CMK (cell line): ENCODE data around the gene SUPT3H.
A peak's percentile ranks its signal among the peaks of the same experiment; 100 is the strongest.
"Not testable (repeated sequence)": the region's sequence is repeated elsewhere in the genome, so short reads cannot be mapped to it uniquely, and the experiment has no call there.

ENCODE experiments used
- DNase-seq: peaks from one replicate; pipeline ENCODE4 v3.0.0-alpha.2; 2010; ENCODE audit warnings: low read depth

Gene SUPT3H

DNA sequence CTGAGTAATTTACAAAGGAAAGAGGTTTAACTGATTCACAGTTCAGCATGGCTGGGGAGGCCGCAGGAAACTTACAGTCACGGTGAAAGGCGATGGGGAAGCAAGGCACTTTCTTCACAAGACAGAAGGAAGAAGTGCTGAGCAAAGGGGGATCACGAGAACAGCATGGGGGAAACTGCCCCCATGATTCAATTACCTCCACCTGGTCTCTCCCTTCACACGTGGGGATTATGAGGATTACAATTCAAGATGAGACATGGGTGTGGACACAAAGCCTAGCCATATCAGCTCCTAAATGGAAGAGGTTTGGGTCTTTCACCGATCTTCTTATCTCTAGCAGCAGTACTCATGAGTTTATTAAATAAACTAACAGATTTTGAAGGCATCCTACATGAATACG is 202.5 kb downstream of the SUPT3H start:
- DNase-seq, result no peak

DNA sequence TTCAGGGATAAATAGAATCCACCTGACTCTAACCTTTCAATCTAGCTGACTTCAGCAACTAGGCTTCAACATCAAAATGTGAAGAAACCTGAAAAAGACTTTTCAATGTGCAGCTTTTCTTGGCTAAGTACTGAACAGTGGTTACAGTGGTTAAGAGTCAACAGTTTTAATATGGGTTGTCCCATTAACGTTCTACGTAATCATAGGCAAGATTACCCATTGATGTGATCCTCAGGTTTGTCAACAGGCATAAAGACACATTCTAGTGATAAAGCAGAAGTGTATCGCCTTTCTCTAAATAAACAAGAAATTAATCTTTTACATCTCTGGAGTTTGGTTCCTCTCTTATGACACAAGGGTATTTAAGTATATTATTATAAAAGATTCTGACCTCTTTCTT is 203.7 kb downstream of the SUPT3H start:
- DNase-seq, result no peak

DNA sequence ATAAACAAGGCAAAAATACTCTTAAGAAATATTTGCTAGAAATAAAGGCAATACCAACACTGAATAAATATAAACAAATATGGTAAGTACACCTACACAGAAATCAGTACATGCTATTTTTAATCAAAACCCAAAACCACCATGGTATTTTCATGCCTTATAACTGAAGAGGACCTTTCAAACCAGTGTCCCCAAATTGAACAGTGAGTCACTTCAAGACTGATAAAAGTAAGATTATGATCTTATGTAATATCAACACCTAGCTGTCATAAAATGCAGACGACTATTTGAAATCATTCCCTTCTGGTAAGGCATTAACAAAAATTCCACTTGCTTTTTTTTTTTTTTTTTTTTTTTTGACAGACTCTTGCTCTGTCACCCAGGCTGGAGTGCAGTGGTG is 206.4 kb downstream of the SUPT3H start:
- DNase-seq, result no peak

DNA sequence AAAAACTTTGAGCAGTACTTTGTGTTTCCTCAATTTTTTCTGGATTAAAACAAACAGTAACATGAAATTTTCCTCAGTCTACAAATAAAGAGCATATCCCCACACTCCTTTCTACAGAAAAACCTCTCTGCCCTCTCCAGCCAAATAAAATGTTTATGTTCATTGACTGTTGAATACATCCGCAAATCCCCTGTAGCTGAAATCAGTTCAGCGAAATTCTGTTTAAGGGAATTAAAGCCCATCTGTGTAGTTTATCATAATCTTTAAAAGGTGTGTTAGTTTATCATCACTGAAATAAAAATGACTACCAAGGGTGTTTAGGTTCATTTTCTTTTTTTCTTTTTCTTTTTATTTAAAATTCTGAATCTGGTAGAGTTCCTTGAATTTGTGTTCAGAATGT is 207.4 kb downstream of the SUPT3H start:
- no peak for DNase-seq

DNA sequence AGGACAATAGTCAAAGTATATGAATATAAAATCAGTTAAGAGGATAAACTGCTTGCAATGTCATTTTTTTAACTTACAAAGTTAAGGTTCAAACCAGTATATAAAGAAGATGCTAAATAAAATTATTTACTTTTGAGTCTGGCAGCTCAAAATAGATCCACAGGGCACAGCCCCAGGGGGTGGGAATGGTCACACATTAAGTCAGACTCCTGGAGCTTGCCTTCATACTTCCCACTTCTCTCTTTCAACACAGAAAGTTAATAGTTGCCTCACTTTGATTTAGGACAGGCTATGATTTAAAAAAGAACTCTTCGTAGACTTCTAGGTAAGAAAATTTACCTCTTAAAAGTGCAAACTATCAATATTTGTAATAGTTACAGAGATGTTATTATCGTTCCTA is 207.9 kb downstream of the SUPT3H start:
- DNase-seq, result no peak

DNA sequence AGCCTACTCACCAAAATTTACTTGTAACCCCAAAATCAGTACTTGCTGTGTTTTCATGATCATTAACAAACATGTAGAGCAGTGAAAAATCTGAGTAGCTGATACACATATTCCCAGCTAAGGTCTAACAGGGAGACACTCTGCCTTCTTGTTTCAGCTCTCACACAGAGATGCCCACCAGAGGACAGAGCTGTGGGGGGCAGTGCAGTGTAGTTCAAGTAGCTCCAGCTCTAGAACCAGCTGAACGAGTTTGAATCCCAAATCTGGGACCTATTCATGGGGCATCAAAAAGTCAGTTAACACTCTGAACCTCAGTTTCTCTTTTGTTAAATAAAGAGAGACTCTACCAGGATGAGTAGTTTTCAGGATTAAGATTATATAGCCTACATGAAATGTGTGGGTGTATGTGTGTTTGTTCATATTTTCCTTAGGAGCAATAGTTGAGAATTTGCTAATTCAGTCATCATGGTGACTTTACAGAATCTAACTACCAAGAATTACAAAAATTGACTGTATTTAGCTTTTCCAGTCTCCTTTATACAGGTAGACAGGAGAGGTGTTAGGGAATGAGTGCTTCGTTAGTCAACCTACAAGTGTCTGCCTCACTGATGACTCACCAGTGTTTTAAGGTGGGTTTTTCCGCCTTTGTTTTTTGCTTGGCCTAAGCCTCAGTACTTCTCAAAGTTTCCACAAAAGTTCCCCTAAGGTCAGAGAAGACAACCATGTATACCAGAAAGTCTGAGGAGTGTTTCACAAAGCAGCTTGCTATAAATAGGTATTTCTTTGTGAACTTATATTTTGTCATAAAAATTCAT is 213.6 kb downstream of the SUPT3H start:
- DNase-seq, result no peak

DNA sequence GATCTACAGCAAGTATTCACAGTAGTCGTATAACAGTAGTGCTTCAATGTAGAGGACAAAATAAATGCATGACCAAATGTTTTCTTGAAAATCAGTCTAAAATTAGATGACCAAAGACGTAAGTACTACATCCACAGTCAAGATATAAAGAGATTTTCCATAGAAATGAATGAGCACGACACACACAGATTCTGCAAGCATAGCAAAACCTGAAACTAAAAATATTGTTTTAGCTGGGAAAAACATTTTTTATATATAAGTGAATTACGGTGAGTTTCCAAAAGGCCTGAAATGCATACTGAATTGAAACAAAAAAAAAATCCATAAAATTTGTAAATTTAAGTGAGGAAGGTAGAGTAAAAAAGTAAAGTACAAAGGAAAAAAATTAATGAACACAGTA is 217.4 kb downstream of the SUPT3H start:
- DNase-seq, result no peak

DNA sequence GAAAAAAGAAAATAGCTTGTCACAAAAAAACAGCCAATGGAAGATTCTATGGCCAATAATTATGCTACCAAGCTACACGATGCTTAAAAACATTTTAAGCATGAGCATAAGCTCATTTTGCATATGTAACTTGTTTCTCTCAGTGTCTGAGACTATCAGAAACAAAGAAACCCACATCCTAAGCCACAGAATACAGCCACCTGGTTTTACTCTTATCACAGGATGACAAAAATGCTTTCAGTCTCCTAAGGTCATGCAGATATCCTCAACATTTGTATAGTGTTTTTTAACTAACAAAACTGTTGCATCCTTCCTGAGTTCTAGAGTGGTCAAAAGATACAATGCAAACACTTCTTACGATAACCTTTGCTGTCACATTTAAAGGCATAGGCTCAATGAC is 221.7 kb downstream of the SUPT3H start:
- DNase-seq, result peak; percentile 20

DNA sequence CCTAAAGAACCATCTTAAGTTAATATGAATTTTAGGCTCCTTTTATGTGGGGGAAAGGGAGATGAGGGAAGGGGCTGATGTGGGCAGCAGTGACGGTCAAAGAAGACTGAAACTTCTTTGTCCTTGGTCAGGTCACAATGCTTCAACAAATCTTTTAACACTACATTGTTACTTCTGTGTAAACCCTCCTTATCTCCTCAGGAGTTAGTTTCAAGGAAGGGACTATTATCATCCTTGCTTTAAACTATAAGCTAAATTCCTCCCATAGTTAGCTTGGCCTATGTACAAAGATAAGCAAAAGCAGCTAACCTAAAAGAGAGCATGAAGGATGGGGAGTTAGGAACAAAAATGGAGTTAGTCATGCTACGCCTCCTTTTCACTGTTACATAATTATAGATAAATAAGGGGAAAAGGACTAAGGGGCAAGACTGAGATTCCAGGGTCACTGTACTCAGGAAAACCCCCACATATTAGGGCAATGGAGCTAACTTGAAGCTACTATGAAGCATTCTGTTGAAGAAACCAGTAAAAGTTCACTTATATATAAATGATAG is 222.3 kb downstream of the SUPT3H start:
- DNase-seq, result no peak

DNA sequence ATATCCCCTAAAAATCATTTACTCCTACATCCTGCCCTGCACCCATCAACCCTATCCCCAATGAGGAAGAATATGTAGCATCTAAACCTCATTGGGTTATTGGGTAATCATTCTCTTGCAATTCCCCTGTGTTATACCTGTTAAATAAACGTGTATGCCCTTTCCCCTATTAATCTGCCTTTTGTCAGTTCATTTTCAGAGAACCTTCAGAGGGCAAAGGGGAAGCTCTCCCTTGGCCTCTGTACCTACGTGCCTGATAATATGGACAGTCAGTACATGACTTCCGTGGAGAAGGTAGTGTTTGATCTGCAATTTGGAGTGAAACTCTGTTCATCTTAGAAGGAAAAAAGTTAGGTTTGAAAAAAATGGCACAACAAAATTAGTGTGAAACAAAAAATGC is 223.1 kb downstream of the SUPT3H start:
- DNase-seq, result no peak

DNA sequence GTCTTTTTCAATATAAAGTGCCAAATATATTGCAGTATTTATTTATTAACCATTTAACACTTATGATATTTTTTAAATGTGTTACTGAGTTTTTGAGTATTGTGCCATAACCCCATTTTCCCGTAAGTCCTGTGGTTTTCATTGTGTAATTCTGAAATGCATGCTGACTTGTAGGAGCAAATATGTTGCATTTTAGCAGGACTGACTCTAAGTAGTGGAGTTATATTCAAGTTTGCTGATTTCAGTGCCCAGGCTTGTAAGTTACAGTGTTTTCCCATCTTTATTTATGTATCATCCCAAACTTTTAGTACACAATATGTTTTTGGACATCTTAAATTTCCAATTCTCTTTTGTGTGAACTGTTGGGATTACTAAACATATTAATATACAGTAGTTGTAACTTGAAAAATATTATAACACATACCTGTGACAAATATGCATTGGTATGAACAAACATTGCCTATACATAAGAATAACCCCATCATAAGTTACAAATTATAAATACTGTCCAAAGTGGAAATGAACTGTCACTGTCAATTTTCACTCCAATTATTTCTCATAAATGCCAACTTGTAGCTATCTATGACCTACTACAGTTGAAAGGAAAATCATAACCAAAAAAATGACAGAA is 228.9 kb downstream of the SUPT3H start:
- no peak for DNase-seq

DNA sequence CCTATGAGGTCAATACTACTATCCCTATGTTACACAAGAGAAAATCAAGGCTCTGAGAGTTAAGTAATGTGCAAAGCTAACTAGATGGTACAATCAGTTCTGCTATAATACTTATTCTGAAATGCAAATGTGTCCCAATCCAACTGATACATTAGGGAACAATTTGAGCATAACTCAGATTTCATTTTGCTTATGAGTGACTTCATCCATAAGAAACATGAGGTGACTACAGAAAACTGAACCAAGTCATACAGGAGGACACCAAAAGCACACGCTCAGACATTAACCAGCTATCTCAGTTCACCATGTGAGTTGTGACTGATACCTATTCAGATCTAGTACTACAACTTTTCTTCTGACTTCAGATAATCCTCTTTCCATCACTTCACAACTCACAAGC is 229.5 kb downstream of the SUPT3H start:
- DNase-seq, result no peak

DNA sequence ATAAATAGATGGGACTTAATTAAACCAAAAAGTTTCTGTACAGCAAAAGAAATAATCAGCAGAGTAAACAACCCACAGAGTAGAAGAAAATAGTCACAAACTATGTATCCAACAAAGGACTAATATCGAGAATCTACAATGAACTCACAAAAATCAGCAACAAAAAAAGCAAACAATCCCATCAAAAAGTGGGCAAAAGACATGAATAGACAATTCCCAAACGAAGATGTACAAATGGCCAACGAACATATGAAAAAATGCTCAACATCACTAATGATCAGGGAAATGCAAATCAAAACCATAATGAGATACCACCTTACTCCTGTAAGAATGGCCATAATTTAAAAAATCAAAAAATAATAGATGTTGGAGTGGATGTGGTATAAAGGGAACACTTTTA is 232.1 kb downstream of the SUPT3H start:
- DNase-seq, result not testable (repeated sequence)

DNA sequence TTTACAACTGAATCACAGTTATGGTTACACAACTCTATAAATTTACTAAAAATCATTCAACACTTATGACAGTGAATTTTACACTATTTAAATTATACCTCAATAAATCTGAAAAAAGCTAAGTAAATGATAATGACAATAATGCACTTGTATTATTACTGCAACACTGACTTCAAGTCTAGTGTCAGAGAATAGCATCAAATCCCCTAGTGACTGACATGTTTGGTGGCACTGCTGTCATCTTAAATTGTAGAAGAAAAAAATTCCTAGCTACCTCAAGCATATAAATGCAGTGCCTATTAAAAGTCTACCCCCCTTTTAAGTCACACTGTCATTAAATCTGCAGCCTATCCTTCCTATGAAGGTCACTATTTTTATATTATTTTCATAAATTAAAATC is 239.0 kb downstream of the SUPT3H start:
- DNase-seq, result no peak

DNA sequence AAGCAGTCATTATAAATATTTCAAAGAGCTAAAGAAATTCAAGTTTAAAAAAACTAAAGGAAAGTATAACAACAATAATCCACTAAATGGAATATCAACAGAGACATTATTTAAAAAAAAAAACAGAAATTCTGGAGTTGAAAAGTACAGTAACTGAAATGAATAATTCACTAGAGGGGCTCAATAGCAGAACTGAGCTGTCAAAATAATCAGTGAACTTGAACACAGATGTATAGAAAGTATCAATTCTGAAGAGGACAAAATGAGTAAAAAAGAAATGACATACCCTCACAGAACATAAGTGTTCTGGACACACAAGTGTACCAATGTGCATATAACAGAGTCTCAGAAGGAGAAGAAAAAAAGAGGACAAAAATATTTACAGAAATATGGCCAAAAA is 241.2 kb downstream of the SUPT3H start:
- DNase-seq, result no peak

DNA sequence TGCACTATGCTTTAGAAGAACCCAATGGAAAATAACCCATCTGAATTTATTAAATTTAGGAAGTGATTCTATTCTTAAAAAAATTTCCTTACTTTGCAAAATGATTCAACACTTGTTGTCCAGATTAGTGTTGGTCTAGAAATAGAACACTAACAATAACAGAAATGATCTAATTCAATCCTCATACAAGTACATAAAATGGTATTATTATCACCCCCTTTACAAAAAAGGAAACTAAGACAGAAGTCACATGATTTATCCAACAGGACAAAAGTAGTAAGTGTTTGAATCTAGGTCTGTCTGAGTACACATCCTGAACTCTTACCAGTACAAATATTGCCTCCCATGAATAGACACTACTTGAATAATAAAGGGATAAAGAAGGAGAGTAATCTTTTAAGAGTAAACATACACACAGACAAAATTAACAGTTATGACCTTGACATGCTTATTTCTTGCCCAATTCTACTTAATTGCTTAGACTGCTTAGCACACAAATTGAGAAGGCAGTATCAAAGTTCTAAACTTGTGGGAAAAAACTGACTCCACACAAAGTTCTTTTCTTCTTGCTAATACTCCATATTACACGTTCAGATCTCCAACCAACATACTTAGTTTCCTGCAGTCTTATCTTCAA is 245.0 kb downstream of the SUPT3H start:
- no peak for DNase-seq

DNA sequence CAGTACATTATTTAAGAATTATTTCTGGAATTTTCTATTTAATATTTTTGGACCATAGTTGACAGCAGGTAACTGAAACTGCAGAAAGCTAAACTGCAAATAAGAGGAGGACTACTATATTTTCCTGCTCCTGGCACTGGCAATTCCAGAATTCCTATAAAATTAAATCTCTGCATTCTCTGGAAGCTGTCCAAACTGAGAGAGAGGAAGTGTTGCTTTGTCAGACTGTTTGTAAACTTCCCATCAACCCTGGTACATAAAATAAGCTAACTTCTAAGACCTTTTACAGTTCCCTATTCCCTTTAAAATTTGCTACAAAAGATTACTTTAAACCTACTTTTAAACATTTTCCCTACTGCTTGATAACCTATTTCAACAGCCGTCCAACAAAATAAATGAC is 245.7 kb downstream of the SUPT3H start:
- DNase-seq, result no peak

DNA sequence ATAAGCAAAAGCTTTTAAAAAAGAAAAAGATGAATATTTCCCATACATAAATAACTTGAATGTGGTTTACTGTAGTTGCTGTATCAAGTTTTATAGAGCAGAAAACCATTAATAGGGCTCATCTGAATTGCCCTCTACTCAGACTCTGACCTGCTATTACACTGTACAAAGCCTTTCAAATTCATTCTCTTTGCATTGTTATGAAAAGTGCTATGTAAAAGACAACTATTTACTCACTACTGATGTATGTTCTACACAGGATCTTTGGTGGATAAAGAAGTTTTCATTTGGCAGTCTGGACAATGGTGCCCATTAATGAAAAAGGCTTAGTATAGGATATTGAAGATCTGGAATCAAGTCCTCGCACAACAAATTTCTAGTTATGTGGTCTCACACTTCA is 248.7 kb downstream of the SUPT3H start:
- DNase-seq, result no peak

DNA sequence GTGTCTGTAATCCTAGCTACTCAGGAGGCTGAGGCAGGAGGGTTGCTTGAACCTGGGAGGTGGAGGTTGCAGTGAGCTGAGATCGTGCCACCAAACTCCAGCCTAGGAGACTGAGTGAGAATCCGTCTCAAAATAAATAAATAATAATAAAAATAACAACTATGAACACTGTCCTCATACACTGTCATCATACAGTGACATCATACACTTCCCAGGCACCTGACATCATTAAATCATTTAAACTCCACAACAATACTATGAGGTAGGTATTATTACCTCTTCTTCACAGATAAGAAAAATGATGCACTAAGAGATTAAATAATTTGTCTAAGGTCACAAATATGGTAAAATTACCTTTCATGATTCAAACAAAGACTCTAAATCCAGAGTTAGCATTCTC is 250.5 kb downstream of the SUPT3H start:
- DNase-seq, result no peak

DNA sequence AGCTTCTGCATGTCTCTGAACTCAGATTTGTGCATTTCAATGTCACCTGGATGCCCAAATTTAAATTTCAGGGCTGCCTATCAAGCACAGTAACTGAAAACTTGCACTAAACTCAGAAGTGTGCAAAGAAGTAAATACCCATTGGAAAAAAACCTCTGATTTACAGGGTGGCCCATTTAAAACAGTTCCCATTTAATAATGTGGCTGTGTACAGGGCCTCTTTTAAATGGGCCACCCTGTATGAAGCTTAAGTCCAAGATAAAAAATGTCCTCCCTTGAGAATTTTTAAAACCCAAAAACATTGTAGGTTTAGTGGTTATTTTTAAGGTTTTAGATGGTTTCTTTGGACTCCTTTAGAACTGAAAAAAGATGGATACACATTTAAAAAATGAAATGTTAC is 251.7 kb downstream of the SUPT3H start:
- DNase-seq, result no peak

DNA sequence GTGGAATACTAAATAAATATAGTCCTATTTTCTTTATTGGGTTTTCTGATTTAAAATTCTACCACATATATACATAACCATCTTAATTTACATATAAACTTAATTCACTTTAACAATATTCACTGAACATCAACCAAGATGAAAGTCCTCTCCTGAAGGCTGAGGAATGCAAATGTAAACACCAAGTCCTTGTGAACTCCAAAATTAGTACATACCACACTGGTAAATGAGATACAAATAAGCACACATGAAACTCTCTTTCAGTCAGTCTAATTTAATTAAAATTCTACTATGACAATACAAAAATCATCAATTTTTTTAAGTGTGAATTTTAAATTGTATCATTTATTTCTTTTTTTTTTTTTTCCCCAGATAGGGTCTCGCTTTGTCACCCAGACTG is 254.7 kb downstream of the SUPT3H start:
- DNase-seq, result no peak

DNA sequence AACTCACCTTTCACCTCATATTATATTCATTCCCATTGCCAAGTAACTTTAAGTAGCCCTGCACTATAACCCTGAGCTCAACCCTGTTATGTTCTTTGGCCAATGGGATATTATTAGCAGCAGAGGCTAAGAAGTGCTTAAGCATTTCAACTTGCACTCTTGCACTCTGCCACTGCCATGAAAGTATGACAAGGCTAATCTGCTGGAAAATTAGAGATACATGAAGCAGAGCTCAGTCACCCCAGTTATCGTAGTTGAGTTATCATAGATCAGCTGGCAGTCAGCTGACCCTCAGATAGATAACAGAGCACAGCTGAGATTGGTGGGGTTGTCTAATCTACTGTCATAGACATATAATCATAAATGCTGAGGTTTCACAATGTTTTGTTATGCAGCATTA is 259.0 kb downstream of the SUPT3H start:
- DNase-seq, result no peak

DNA sequence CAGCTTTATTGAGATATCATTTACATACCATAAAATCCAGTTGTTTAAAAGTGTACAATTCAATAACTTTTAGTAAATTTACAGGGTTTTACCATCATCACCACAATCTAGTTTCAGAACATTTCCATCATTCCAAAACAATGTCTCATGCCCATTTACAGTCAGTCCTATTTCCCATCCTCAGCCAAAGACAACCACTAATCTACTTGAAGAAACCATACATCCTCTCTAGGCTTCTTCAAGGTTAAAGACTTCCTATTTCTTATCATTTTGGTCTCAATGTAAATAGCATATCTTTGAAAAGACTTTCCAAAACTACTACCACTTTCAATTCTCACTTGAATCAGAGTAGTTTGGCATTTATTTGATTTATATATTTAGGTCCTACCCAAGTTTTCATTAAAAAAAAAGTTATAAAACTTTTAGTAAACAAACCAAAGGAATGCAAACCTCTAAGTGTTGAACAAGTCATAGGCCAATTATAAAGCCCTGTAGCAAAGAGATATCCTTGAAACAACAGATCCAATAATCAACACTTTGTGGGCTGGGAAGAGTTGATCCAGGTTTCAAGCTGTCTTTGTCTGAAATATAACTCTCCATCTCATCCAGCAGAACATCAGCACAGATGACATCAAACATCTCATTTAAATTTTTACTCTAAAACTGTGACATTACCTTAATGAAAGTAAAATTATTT is 260.9 kb downstream of the SUPT3H start:
- no peak for DNase-seq
